Transverse colon (tissue), 4 donors: ENCODE measurements around the gene LYPD6. TPM values are rescaled to one million over a fixed set of nuclear protein-coding genes. Genes with fewer than 3 reads are reported as not detected.

Experiments
- DNase-seq: peaks from one replicate; pipeline ENCODE4 v3.0.0-alpha.2; 2019
- H3K27ac ChIP-seq, 4 donors: fragments of 200-600 bp; sonication (generic); 2 replicates each; pipeline ENCODE4 v1.5.1; 2016 to 2018; ENCODE audit warnings: inconsistent platforms in 4 of 4
- H3K27me3 ChIP-seq: fragments of 200-600 bp; sonication (generic); 2 replicates; pipeline ENCODE4 v1.5.1; 2017; ENCODE audit warnings: inconsistent platforms
- H3K36me3 ChIP-seq, 4 donors: fragments of 200-600 bp; sonication (generic); 2 replicates each; pipeline ENCODE4 v1.5.1; 2017 to 2019; ENCODE audit warnings: inconsistent platforms in 4 of 4
- H3K4me1 ChIP-seq, 4 donors: fragments of 200-600 bp; sonication (generic); 2 replicates each; pipeline ENCODE4 v1.5.1; 2017 to 2020; ENCODE audit warnings: inconsistent platforms in 4 of 4
- H3K4me3 ChIP-seq, 4 donors: fragments of 200-600 bp; sonication (generic); 1 replicate in 1 of 4; 2 replicates in 3 of 4; pipeline versions ENCODE4 v1.5.1 to v1.6.1; 2017 to 2019; ENCODE audit warnings: inconsistent platforms in 4 of 4
- H3K9me3 ChIP-seq, 2 donors: fragments of 200-600 bp; sonication (generic); 2 replicates each; pipeline ENCODE4 v1.5.1; 2017 to 2019; ENCODE audit warnings: inconsistent platforms in 2 of 2
- EP300 ChIP-seq: sonication (generic); formaldehyde crosslinking; IDR thresholded peaks from one replicate; pipeline ENCODE4 v1.6.1; 2017; ENCODE audit warnings: antibody characterized with exemption, low read depth
- POLR2A ChIP-seq: fragments of 450-650 bp; IDR thresholded peaks from one replicate; pipeline ENCODE4 v1.6.1; 2016; ENCODE audit warnings: antibody characterized with exemption, mild to moderate bottlenecking, moderate library complexity
- POLR2AphosphoS5 ChIP-seq, 3 donors: sonication (generic); formaldehyde crosslinking; IDR thresholded peaks; one replicate each; pipeline ENCODE4 v1.6.1; 2016; ENCODE audit warnings: antibody characterized with exemption in 3 of 3
- WGBS, 2 donors: methylation state at CpG; one replicate each; pipeline ENCODE4 v1.1.5; 2018; ENCODE audit warnings: low coverage in 1 of 2; 5-methylcytosine and 5-hydroxymethylcytosine counted together
- in situ Hi-C, 4 donors: fragments of 200-750 bp; cut with MboI; loops; one replicate each; pipeline versions ENCODE4 v1.15.0 to v1.15.1; 2017; ENCODE audit warnings: low sequenced_read_pairs in 3 of 4, low pct_ligation_motif_present in 1 of 4, low pct_unique_long_range_greater_than_20kb in 1 of 4
- intact Hi-C: fragments of 100-400 bp; cut with DNase I; formaldehyde crosslinking; loops from one replicate; pipeline ENCODE4 v1.15.1; 2023; ENCODE audit warnings: low total_unique reads
- total RNA-seq, 4 donors: library from RNA; depleted of rRNA; stranded (reverse); fragments of >200 nt; gene quantifications; one replicate each; pipeline ENCODE4 v1.1.0, GENCODE V29; 2016
- TF ChIP-seq, protein P1 (sequence below), 5 experiments: fragments of 200-600 bp in 3 of 5; fragments of 450-650 bp in 2 of 5; sonication (generic) in 3 of 5; IDR thresholded peaks; 1 replicate in 2 of 5; 2 replicates in 3 of 5; pipeline ENCODE4 v1.5.1; 2016 to 2017; ENCODE audit warnings: antibody characterized with exemption in 5 of 5, inconsistent platforms in 3 of 5, mild to moderate bottlenecking in 2 of 5, moderate library complexity in 1 of 5

The LYPD6 gene
- total RNA-seq, 4 donors from 2014 or later: 1.3 to 12.3 (median 2.6) TPM

- Histone ChIP-seq H3K36me3 (no peaks in the 10 kb centered on the region), H3K9me3 (no peaks in the 10 kb centered on the region), H3K4me3 (no peak overlapping the region), H3K27me3 (no peaks in the 10 kb centered on the region), H3K4me1 (no peaks in the 10 kb centered on the region), H3K27ac (no peak overlapping the region)
- WGBS, 2 donors: 78 to 91% methylated on average over 2 of the region's 2 CpGs
- TF ChIP-seq POLR2A (no peak), EP300 (no peak), POLR2AphosphoS5 (IDR thresholded peaks at IDR 0.05) (no peak)
- TF ChIP-seq, protein P1, sequence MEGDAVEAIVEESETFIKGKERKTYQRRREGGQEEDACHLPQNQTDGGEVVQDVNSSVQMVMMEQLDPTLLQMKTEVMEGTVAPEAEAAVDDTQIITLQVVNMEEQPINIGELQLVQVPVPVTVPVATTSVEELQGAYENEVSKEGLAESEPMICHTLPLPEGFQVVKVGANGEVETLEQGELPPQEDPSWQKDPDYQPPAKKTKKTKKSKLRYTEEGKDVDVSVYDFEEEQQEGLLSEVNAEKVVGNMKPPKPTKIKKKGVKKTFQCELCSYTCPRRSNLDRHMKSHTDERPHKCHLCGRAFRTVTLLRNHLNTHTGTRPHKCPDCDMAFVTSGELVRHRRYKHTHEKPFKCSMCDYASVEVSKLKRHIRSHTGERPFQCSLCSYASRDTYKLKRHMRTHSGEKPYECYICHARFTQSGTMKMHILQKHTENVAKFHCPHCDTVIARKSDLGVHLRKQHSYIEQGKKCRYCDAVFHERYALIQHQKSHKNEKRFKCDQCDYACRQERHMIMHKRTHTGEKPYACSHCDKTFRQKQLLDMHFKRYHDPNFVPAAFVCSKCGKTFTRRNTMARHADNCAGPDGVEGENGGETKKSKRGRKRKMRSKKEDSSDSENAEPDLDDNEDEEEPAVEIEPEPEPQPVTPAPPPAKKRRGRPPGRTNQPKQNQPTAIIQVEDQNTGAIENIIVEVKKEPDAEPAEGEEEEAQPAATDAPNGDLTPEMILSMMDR (IDR thresholded peaks at IDR 0.05): no peak
- DNase-seq: no peak
- in situ Hi-C loops (no loop called here), intact Hi-C loops (no loop called here)
Observed at GRCh38 chr2:149394864-149395263, 64.5 kb downstream of the LYPD6 start.

- H3K27ac ChIP-seq: no peak overlapping the region
- TF ChIP-seq EP300 (no peak), POLR2AphosphoS5 (IDR thresholded peaks at IDR 0.05) (no peak), POLR2A (no peak)
- TF ChIP-seq, protein P1 (IDR thresholded peaks at IDR 0.05): no peak
- no peaks in the 10 kb centered on the region for H3K27me3 ChIP-seq
- H3K9me3 ChIP-seq: no peaks in the 10 kb centered on the region
- no peaks in the 10 kb centered on the region for H3K36me3 ChIP-seq
- H3K4me3 ChIP-seq: no peak overlapping the region
- no peaks in the 10 kb centered on the region for H3K4me1 ChIP-seq
- intact Hi-C loops: no loop called here
- in situ Hi-C loops: no loop called here
- DNase-seq: no peak
- WGBS, 2 donors: 65 to 69% methylated on average over 7 to 13 of the region's 13 CpGs
Observed at GRCh38 chr2:149399934-149400615, 69.7 kb downstream of the LYPD6 start.

- intact Hi-C loops: no loop called here
- DNase-seq: no peak
- 83 to 100% methylated on average over 1 to 2 of the region's 2 CpGs for WGBS, 2 donors
Observed at GRCh38 chr2:149400997-149401396, 70.6 kb downstream of the LYPD6 start.

GRCh38 chr2:149409506-149409905 is 79.1 kb downstream of the LYPD6 start:
- no peaks in the 10 kb centered on the region for H3K36me3 ChIP-seq
- intact Hi-C loops: no loop called here

More at GRCh38 chr2:149400997-149401396, 70.6 kb downstream of the LYPD6 start:
- Histone ChIP-seq H3K9me3 (no peaks in the 10 kb centered on the region), H3K27ac (no peak overlapping the region), H3K4me1 (no peaks in the 10 kb centered on the region), H3K27me3 (no peaks in the 10 kb centered on the region), H3K36me3 (no peaks in the 10 kb centered on the region), H3K4me3 (no peak overlapping the region)
- in situ Hi-C loops: no loop called here
- TF ChIP-seq EP300 (no peak), POLR2AphosphoS5 (IDR thresholded peaks at IDR 0.05) (no peak)
- TF ChIP-seq, protein P1 (IDR thresholded peaks at IDR 0.05): no peak

More at GRCh38 chr2:149409506-149409905, 79.1 kb downstream of the LYPD6 start:
- Histone ChIP-seq H3K4me3 (no peak overlapping the region), H3K27ac (no peak overlapping the region), H3K4me1 (peaks cover 0 to 4% (median 0%) of the 10 kb centered on the region in 4 donors), H3K9me3 (no peaks in the 10 kb centered on the region), H3K27me3 (no peaks in the 10 kb centered on the region)
- in situ Hi-C loops: no loop called here
- TF ChIP-seq POLR2AphosphoS5 (IDR thresholded peaks at IDR 0.05) (no peak), POLR2A (no peak), EP300 (no peak)
- TF ChIP-seq, protein P1 (IDR thresholded peaks at IDR 0.05): no peak
- no peak for DNase-seq
- 77 to 93% methylated on average over 3 of the region's 3 CpGs for WGBS, 2 donors
